Suppressor macrophage treated with lipopolysaccharide for 1 hour (primary cell): ENCODE measurements around the gene CUX1.

Experiments used
- DNase-seq, 3 donors: peaks; one replicate each; pipeline ENCODE4 v3.0.0-alpha.2; 2020 to 2022

CUX1 gene

DNA sequence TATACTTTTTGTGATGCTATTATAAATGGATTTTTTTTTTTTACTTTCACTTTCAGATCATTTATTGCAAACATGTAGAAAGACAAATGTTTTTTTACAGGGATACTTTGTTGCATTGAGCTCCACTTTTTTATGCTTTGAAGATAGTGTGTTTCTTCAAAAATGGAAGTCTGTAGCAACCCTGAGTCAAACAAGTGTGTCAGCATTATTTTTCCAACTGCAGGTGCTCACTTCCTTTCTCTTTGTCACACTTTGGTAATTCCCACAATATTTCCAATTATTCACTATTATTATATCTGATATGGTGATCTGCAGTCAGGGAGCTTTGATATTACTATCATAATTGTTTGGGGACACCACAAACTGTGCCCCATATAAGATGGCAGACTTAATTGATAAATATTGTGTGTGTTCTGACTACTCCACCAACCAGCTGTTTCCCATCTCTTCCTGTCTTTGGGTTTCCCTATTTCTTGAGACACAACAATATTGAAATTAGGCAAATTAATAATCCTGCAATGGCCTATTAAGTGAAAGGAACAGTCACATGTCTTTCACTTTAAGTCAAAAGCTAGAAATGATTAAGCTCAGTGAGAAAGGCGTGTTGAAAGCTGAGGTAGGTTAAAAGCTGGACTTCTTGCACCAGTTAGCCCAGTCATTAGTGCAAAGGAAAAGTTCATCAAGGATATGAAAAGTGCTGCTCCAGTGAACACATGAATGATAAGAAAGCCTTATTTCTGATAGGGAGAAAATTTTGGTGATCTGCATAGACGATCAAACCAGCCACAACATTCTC lies 238.0 kb downstream of the CUX1 start:
- DNase-seq, result no peak

DNA sequence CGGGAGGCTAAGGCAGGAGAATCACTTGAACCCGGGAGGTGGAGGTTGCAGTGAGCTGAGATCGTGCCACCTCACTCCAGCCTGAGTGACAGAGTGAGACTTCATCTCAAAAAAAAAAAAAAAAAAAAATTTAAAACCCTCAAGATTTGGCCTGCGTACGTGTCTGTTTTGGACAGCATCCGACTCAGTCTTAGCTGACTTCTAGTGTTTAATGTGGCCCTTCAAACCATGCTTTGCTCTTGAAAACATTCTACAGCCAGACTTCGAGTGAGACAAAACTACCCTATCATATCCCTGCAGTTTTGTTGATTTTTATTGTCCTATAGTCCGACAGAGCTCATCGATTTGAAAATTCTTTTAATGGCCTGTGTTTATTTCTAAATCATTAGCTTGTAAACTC lies 242.1 kb downstream of the CUX1 start:
- peak in 1 of 3 donors; percentile 11 for DNase-seq

DNA sequence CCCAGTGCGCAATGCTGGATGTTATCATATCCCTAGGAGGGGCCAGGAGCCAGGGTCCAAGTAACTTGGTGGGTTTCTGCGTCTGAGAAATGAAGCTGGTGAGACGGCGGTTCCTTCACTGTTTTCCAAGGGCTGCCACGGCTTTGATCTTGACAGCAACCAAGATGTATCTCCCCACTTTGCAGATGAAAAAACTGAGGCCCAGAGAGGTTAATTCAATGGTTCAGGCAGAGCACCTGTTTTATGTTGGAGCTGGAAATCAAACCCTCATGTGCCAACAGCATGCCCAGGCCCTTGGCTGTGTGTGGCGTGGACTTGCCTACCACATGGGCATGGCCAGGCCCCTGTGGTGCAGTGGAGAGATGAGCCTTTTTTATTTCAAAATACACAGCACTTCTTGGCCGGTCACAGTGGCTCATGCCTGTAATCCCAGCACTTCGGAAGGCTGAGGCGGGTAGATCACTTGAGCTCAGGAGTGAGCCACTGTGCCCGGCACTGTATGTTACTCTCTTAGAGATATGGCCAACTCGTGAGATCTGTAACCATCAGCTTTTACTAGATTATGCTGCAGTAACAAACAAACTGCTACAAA lies 244.0 kb downstream of the CUX1 start:
- DNase-seq, result no peak

DNA sequence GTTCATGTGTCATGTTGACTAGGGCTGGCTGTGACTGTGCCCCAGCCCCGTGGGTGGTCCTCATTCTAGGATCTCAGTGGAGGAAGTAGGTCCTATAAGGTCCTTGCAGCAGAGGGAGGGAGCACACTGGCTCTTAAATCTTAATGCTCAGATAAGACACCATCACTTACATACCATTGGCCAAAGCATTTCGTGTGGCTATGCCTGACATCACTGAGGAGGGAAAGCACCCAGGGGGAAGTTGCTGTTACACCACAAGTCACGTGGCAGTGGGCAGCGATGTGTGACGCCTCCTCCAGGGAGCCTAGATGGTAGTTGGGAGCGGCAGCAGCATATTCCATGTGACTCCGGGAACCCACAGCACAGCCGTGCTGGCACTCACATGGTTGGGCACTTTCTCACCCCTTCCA lies 244.6 kb downstream of the CUX1 start:
- peak; percentile 95 to 98 (median 97) for DNase-seq

DNA sequence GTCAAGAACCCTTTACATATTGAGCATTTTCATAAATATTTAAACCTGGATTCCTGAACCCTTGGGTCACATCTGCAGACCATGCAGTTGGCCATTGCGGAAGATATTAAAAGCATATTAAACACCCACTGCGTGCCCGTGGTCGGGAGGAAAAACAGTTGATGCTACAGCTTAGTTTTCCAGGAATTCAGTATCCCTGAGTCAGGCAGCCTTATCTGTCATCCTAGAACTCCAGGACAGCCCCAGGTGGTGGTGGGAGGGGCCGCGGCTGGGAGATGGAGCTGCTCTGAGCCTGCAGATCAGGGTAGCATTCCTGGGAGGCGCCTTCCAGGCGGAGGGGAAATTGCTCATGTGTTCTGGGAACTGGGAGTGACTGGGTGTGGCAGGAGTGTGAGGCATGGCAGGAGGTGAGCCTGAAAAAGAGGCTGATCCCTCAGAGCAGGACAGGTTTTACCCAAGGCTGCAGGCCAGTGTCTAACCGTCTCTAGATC lies 246.3 kb downstream of the CUX1 start:
- DNase-seq, result peak in 1 of 3 donors; percentile 19

DNA sequence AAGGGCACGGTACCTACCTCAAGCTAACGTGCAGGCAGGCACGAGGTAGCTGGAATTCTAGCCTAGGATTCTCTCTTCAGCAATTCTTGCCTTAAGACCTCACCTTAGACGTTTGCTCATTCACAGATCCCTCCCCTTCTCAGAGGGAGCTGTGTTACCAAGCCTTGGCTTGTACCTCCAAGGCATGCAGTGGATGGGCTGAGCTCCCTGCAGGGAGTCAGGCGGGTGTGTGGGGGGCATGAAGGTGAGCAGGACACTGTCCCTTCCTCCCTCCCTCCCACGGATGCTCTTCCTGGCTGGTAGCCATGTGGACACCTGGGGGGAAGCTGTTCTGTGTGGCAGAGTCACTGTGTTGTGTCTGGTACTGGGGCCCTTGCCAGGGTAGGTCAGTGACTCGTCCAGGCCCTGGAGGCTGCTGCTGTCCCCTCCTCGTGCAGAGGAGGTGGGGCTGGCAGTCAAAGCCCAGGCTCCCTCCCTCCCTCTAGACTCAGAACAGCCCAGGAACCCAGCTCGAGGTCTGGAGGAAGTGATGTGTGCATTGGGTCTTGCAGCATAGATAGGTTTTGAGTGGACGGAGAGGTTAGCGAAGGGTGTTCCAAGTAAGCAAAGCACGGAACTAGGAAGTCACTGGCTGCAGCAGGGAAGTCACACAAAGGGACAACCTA lies 247.1 kb downstream of the CUX1 start:
- DNase-seq, result peak; percentile 86 to 90 (median 87)

DNA sequence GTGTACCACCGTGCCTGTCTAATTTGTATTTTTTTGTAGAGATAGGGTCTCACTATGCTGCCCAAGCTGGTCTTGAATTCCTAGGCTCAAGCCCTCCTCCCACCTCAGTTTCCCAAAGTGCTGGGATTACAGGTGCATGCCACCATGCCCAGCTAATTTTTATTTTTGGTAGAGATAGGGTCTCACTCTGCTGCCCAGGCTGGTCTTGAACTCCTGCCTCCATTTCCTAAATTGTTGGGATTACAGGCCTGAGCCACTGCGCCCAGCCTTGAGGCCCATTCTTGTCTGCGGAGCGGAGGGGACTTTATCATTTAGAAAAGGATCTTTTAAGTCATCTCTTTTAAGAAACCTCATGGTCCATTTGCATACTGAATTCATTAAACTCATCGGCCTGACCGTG lies 247.8 kb downstream of the CUX1 start:
- DNase-seq, result no peak

DNA sequence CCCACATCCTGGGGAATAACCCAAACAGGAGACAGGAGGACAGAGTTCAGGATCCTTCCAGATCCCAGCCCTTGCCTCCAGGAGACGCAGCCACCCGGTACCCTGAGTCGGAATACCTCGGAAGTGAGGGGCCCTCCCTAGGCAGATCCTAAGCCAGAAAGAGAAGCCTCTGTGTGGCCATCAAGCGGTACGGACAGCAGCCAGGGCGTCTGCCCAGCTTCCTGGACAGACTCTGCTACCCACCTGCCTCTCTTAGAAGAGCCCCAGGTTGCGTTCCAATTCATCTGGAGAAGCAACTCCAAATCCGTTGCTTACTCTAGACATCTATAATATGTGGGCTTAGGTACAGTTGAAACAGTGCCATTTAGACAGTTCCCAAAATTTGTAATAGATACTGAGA lies 249.1 kb downstream of the CUX1 start:
- DNase-seq, result no peak

DNA sequence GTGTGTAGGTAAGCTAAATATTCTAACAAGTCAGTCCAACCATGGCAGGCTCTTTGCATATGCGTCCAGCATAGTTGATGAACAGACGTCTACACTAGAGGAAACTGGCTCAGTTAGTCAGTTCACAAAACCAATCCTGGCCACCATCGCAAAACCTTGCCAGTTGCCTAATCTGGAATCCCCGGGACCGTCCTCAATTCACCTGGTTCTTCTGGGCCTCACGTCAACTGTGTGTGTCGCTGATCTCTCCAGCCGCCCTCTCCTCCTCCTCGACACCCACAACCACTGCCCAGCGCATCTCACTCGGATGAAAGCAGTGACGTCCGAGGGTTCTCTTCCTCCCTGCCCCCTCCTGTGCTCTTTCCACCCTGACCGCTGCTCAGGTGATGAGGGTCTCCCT lies 251.4 kb downstream of the CUX1 start:
- no peak for DNase-seq

DNA sequence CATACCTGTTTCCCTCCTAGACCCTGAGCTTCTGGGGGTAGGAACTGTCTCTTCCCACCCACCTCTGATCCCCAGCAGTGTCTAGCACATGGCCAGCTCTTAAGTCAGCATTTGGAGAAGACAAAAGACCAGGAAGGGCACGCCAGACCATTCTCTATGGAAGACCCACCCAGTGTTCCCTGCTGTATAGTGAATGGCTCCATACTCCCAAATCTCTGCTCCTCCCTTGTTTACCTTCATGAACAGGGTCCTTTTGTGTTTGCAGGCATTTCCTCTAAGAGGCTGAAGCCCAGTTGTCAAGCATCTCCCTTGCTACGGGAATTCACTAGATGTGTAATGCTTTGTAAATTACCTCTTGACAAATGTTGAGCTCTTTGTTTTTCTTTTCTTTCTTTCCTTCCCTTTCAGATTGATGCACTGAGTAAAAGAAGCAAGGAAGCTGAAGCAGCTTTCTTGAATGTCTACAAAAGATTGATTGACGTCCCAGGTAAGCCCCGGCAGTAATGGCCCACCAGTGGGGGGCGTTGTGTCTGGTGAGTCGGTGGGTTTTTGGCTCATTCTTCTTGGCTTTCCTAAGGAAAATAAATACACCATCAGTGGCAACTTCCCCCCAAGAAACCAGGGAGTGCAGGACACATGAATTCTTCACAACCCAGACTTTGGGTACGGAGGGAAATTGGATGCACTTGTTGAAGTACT lies 252.7 kb downstream of the CUX1 start:
- DNase-seq, result no peak

DNA sequence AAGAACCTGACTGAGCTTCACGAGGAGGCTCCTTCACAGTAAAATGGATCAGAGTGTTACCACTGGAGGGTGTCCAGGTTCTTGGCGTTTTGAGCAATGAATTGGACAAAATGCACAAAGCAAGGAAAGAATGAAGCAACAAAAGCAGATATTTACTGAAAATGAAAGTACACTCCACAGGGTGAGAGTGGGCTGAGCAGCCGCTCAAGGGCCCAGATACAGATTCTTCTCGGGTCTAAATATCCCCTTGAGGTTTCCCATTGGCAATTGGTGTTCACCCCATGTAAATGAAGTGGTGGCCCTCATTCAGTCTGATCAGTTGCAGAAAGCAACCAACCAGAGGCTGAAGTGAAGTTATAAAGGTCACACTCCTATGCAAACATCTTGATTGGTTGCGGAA lies 254.6 kb downstream of the CUX1 start:
- DNase-seq, result peak in 1 of 3 donors; percentile 8

DNA sequence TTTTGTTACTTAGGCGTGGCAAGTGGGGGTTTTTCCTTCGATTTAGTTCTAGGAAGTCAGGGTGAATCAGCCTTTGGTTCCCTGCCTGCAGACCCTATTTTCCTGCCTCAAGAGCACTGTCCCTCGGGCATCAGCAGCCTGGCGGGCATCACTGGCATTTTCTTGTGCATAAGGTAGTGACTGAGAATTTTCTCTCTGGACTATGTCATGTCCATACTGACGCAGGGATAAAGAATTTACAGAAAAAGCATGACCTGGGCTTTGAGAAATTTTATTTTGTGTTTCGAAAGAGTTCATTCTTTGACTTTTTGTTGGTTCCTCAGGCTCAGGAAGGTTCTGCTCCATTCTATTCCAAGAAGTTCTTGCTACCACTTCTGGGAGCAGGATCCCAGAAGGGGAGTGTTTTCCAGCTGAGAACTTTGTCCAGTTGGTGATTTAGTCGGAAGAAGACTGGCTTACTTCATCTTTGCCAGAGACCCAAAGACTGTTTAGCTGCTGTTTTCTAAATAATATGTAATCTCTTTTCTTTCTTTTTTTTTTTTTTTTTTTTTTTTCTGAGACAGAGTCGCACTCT lies 255.3 kb downstream of the CUX1 start:
- no peak for DNase-seq

DNA sequence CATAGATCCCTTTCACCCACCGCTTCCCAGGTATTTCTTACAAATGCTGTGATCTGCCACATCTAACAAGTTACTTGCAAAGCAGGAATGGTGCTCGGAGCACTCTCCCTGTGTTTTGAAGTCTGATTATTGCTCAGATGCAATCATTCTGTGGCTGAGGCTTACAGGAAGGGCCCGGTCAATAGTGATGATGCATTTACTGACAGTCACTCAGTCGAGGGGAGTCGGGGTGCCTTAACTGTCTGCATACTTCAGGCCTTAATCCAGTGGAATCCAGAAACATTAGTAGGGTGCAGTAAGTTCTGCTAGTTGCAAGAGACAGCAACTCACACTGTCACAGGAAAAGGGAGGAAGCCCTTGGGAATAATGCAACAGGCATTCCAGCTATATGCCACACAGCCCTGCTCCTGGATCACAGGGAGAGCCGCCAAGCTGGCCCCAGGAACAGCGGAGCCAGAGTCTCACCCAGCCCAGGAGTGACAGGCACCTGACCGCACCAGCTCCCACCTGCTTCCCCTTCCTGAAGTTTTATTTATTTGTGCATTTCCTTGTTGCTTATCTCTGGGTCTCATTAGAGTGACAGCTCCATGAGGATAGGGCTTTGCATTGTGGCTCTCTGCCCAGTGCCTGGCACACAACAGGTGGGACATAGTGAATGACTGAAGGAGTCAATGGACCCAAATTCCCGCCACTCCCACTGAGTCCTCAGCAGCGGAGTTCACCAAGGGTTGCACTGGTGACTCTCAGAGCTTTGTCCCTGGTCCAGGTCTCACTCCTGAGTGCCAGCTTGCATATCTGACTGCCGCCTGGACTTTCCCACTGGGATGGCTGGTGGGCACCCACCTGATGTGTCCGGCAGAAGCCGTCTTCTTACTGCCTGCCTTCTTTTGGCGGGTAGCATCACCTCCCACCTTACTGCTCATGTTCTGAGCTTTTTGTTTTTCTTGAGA lies 256.8 kb downstream of the CUX1 start:
- DNase-seq, result no peak

DNA sequence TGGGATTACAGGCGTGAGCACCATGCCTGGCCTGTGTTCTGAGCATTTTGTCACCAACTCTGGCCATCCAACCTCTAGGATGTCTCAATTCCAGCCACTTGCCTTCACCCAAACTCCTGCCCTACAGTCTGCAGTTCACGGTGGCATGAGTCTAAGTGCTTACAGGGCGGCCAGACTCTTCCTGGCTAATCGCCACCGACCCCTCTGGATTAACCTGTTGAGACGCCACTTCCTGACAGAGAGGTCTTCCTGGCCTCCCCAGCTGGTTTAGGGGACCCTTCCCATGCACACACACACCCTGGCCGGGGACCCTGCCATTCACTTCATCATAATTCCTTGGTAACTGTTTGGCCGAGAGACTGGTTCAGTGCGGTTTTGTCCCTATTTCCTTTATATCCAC lies 257.7 kb downstream of the CUX1 start:
- no peak for DNase-seq

DNA sequence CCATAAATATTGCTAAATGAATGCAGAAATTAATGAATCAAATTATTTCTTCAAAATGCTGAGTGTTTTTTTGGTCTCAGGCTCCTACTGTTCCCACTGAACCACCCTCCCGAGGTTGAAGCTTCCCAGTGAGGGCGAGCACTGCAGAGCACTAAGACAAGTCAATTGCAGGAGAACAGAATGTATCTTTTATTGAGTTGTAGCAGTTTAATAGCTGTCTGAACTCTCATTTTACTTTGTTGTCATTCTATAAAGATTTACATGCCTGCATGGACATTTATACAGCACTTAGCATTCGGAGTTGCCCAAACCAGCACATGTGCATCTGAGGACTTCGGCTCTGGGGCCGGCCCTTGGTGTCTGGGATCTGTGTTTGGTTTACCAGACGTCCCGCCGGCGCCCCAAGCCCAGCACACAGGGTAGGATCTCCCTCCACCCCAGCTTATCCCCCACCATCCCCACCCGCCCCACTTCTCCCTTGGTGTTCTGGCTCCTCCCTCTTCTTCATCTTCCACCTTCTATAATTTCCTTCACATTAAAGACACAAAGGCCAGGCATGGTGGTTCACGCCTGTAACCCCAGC lies 258.2 kb downstream of the CUX1 start:
- DNase-seq, result no peak

DNA sequence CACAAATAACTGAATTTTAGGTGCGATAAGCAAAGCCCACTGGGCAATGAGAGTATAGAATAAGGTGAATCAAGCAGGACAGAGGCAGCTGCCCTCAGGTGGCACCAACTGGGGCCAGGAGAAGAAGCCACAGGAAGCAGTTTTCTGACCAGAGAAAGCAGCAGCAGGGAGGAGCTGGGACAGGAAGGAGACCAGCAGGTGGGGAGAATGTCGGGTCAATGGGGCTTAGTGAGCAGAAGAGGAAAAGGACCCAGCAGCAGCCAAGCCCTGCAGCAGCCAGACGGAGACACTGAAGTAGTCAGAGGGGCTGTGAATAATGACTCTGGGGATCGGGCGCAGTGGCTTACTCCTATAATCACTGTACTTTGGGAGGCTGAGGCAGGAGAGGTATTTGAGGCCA lies 259.7 kb downstream of the CUX1 start:
- no peak for DNase-seq

DNA sequence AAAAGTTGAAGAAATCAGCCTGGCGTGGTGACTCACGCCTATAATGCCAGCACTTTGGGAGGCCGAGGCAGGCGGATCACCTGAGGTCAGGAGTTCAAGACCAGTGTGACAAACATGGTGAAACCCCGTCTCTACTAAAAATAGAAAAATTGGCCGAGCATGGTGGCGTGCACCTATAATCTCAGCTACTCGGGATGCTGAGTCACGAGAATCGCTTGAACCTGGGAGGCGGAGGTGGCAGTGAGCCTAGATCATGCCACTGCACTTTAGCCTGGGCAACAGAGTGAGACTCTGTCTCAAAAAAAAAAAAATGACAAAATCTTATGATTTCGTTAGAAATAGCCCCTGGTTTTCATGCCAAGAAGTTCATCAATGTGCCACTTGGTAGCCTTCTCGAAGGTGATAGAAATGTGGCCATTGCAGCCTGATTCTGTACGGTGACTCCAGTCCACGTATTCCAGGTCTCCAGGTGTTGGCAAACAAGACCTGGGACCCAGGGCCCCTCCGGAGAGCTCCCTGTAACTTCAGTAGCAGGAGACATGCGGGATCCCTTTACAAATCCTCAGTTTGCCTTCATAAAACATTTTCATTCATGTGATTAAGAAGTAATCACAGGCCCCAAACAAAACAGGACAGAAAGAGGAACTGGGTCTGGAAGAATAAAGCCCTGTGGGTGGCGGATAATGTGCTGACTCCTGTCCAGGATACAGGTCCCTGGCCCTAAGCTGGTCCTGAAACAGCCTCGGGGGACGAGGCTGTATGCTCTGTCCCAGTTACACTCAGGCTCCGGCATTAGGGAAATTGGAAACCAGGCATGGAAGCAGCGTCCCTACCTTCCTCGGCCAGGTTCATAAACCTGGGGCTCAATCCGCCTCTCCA lies 262.0 kb downstream of the CUX1 start:
- DNase-seq, result peak; percentile 34 to 46 (median 36)

DNA sequence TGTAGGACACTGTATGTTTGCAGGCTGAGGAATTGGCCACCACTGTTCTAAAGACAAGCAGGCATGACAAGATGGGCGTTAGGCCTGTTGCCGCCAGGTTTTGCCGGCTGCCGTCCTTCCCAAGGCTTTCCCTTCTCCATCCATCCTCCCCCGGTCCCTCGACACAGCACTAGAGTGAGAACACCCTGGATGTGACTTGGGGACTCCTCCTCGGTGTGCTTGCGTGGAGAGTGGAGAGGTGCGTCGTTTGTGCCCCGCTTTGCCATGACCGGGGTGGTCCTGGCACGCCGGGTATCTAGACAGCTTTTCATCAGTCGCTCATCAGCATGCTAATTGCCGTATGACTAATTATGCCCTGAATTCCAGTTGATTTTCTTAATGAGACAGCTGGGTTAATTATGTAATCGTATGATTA lies 262.6 kb downstream of the CUX1 start:
- no peak for DNase-seq

DNA sequence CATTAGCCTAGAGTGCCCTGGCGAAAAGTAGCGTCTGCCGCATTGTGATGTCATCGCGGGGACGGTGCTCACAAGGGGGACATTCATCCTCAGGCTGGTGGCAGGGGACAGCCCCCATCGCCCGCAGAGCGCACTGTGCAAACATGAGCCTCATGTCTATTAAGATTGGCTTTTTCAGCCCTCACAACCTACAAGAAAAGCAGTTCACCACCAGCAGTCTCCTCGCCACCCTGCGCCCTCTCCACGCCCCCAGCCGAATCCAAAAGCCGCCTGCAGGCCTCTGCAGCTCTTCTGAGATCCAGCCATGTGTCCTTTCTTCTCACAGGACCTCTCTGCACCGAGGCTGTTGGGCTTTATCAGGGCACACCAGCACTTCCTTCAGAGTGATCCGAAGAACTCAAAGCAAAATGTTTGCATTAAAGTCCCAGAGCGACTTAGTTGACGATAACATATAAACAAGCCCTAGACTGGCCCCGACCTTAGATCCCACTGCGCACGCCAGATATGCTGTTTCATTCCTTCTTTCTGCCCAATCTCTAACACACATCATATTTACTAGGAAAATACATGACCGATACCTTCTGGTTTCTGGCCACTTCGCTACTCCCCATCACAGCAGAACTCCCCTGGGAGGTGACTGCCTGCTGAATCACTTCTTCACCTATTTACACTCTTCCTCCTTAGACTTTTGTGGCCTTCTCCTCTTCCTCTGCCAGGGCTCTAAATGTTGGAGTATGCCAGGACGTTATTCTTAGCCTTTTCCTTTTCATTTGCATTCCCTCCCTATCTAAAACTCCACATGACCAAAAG lies 263.2 kb downstream of the CUX1 start:
- DNase-seq, result no peak
